Stimulated activated CD4-positive, alpha-beta T cell treated with anti-CD3 and anti-CD28 coated beads, Interleukin-2, amount 100 ng/mL, for 4 hours (primary cell): ENCODE results near the gene RAB36.

Source experiments
- DNase-seq: peaks from one replicate; pipeline ENCODE4 v3.0.0-alpha.2; 2020; ENCODE audit warnings: low read depth

RAB36 gene

DNA sequence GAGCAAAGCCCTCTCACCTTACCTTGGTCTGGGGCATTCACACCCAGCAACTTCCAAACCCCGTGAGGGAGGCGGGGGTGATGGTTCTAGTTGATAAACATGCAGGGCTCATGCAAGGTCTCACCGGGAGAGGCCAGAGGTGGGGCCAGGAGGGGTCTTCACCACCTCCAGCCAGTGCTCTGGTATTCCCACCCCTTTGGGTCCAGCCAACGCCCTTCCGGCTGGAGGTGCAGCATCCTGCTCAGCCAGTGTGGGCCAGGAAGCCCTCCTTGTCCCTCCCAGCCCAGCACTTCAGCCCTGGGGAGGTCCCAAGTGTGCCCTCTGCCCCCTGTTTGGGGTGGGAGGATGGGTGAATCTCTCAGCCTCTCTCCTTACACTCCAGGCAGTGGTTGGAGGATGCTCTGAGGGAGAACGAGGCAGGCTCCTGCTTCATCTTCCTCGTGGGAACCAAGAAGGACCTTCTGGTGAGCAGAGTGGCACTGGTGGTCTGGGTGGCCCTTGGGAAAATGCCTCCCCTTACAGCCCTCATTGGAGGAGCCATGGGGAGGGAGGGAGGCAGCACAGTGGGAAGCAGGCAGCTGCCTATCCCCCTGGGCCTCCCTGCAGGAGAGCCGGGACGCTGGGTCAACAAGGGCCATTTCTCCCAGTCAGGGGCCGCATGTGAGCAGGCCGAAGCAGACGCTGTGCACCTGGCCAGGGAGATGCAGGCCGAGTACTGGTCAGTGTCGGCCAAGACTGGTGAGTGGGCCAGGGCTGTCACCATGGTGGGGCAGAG is 13.4 kb downstream of the RAB36 start:
- DNase-seq, result no peak

DNA sequence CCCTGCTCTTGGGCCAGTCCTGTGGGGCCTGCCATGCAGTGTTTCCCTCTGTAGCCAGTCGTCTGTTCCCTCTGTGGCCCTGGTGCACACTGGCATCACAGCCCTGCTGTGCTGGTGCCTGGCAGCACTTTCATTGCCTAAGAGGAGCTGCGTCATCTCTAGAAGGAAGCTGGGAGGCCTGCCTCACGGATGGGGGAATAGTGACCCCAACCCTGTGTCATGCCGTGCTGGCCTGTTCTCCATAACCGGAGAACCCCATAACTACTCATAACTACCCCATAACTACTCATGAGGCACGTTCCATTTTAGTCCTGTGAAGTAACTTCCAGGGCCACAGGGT is 14.0 kb downstream of the RAB36 start:
- no peak for DNase-seq

DNA sequence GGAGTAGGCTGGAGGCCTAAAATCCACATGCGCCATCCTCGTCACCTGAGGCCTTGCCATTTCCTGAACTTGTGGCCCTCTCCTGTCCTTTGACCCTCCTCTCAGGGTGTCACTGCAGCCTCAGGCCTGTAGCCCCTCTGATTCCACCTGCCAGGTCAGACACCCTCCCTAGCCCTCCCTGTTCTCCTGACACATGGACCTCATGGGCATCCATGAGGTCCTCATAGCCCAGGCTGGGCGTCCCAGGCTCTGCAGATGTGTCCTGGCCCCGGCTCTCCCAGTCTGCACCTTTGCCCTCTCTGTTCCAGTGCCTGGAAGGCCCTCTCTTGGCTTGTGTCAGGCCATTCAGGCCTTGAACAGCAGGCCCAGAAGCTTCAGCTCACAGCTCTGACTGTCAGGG is 15.8 kb downstream of the RAB36 start:
- DNase-seq, result no peak

DNA sequence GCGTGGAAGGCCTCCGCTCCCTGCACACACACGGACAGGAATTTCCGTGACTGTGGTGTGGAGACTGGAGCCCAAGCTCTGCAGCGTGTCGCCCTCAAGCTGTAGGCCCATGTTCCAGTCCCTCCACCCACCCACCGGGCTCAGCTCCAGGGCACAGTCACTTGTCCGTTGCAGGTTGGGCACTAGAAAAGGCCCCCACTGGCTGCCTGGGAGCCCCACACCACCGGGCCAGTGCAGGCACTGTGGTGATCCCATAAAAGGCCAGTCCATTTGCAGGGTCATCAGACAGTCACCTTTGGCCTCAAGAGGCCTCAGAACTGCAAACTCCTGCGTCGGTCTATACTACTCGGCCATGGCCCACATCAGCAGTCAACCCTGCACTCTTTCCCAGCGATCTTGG is 16.3 kb downstream of the RAB36 start:
- no peak for DNase-seq

DNA sequence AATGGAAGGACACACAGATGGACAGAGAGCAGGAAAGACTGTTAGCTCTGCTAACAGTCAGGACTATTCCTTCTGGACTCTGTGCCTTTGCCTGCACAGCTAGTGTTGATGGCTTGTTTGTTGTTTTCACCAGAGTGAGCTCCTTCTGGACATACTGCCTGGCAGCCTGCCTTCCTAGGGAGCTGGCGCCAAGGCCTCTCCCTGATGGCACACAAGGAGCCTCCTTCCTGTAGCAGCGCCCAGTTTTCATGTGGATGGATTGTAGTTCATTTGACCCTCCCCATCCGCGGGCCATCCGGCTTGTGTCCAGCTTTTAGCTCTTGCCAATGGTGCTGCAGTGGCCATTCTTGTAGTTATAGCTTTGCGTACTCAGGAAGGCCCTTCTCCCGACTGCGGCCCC is 18.4 kb downstream of the RAB36 start:
- DNase-seq, result no peak

DNA sequence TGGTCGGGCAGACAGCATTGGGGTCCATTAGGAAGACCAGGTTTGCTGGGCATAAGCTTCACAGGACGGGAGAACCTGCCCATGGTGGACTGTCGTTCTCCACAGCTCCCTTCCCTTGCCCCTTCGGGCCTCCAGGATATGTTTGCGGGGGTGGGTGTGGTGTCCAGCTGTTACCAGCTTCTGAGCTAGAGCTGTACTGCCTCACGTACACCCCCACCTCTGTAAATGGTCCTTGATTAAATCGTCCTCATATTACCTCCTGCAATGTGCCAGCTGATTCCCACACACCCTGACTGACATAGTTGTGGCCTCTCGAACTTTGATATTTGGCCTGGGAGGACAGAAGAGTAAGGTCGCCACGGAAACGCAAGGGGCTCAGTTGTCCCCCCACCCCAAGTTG is 18.8 kb downstream of the RAB36 start:
- no peak for DNase-seq

DNA sequence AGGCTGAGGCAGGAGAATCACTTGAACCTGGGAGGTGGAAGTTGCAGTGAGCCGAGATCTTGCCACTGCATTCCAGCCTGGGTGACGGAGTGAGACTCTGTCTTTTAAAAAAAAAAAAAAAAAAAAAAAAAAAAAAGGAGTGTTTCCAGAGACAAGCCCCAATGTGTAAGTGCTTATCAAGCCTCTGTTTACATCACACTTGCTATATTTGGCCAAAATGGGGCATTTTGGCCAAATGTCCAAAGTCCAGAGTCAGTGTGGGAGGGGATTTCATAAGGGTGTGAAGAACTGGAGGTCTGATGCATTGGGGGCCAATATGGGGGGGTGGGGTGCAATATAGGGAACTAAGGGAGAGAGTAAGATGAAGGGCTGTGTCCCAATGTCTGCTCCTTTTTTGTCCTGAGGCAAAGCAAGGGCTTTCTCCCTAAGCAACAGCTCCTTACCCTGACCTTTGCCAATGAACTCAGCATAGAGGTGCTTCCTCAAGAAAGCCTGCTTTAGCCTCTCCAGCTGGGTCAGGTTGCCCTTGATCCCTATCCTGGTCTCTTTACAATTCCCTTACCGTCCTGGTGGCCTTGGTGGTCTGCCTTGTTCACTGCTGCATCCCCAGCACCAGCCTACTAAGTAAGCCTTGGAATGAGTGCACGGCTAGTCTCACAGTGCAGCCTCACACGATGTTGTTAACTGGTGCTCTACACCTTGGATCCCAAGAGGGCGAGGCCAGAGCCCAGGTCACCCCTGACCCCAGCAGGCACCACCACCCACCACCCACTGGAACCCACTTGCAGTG is 21.0 kb downstream of the RAB36 start:
- DNase-seq, result no peak

DNA sequence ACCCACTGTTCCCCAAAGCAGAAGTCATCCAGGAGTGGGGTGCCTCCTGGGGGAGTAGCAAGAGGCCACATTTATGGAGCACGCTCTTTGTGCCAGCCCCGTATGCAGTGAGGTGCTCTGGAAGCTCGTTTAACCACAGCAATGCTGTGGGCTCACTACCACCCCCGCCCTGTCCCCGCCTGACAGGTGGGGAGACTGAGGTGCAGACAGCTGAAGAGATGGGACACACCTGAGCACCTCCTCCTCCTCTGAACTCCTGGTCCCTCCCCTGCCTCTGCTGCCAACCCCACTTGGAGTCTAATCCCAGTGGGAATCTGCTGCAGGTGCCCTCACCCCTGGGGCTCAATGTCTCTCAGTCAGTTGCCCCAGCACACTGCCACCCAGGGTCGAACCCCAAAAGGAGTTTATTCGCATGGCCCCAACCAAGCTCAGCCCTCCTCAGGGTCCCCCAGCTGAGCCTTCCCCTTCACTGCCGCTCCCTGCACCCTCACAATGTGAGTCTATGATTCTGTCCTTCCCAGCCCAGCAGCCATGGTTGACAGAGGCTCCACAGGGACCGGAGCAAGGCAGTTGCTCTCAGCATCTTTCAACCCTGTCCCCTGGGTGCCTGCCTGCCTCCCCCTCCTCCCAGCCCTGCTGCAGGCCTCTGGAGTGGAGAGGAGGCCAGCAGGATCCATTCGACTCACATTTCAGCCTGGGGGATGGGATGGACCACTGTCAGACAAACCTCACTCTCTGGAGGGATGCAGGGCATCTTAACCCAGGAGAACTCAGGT is 21.8 kb downstream of the RAB36 start:
- no peak for DNase-seq

DNA sequence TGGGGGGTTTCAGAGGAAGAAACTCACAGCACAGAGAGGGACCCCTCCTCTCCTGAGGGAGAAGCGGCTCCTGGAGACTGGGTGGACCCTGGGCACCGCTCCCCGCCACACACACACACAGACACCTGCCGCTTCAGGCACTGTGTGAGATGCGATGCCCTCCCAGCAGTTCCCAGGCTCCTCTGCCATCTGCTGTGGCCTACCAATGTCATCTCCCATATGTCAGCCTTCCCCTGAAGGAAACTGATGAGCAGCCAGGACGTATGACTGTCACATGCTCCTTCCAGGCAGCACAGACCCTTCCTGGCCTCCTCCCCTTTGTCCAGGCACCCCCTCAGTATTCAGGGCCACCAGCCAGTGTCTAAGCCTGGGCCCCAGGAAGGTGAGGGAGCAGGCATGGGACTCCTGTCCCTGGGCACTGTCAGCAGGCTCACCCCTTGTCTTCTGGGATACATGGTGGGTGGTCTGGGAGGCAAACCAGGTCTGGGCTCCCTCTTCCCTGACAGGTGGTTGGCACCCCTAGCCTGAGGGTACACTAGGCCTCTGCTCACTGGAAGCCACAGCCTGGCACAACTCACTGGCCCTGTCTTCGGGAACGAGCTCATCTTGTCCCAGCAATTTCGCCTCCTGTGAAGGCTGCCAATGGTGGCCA is 23.2 kb downstream of the RAB36 start:
- DNase-seq, result no peak

DNA sequence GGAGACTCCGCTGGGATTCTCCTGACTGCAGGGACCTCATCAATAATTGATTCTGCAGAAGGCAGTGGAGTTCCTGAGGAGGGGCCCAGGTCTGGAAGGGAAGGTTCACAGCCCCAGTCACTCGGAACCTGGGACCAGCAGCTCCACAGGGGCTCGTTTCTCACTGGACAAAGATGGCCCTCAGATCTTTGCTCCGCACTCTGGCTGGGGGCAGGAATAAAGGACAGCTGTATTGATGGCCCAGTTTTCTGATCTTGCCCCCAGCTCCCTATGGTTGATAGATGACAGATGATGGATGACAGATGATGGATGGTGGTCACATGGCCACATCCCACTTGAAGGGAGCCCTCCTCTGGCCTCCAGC is 23.7 kb downstream of the RAB36 start:
- no peak for DNase-seq

DNA sequence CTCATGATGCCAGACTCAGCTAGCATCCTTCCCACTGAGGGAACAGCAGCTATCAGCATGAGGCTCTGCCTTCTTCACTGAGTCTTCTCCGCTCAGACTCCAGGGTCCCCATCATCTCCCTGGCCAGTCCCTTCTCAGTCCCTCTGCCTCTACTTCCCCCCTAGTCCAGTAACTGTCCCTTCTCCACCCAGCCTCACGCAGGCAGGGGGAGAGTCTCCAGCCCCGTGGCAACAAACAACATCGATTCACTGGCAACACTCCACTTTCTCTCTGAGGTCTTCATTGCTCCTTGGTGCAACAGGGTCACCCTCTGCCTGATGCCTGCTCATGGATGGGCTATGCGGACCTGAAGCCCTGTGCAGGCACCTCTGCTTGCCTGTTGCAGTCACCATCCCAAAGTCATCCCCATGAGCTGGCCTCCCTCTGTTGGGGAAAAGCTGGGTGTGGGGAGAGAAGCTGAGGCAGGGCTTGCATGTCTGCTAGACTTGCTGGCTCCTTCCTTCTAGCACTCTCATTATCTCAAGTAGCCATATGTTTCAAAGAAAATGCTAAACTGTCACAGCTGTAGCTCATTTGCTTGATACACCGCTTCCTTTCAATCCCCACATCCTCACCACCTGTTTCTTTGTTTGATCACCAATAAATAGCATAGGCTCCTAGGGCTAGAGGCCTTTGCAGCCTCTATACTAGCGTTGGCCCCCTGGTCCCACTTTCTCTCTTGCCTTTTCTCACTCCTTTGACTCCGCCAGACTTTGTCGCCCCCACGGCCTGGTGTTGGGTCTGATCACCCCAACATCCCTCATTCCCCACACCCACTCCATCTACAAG is 30.8 kb downstream of the RAB36 start:
- DNase-seq, result no peak

DNA sequence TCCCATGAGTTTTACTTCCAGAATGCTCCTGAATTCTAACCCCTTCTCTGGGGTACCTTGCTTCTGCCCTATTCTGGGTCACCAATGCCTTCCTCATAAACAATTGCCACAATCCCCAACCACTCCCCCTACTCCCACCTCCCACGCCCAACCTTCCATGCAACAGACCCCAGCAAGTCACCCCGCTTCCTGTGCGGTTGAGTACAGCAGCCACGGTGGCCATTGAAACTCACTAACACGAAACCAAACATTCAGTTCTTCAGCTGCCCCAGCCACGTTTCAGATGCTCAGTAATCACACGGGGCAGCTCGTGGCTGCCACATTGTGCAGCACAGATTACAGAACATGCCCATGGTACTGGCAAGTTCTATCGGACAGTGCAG is 31.4 kb downstream of the RAB36 start:
- DNase-seq, result no peak

DNA sequence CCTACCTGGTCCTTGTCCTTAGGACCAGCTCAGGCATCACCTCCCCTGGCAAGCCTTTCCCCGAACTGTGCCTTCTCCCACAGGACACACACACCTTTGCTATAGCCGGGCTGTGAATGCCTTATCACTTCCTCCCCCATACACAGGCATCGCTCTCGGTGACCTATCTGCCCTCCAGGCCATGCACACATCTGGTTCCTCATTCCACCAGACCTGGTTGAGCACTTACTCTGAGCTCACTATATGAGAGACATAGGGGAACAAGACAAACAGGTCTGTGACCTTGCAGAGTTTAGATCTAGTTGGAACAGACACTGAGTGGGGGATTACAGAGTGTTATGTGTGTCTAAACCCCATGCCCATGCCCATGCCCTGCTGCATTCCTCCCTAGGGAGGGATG is 31.9 kb downstream of the RAB36 start:
- DNase-seq, result no peak

DNA sequence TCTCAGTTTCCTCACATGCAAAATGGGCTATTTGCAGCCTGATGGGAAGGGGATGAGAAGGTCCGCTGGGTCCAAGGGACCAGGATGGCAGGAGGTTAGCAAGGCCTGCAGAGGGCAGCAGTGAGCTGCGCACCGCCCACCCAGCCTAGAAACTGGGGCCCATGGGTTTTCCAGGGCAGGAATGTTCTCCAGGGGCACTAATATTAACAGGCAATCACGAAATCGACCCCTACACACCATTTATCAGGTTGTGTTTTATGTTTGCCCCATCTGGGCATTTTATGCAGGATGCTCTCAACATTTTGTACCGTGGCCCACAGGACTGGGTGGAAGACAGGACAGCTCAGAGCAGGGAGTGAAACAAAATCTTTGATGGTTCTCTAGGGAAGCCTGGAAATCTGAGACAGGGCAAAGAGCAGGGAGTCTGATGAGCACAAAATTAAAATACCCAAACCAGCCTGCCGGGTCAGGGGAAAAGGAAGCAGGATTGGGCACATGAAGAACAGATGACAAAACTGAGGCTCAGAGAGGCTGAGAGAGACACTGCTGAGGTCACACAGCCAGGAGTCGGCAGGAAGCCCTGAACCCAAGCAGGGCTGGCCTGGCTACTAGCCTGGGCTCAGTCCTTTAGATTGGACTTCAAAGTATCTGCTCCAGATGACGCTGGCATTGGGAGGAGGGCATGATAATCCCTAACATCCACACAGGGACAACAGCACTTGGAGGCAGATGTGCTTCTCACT is 33.4 kb downstream of the RAB36 start:
- peak; percentile 38 for DNase-seq

DNA sequence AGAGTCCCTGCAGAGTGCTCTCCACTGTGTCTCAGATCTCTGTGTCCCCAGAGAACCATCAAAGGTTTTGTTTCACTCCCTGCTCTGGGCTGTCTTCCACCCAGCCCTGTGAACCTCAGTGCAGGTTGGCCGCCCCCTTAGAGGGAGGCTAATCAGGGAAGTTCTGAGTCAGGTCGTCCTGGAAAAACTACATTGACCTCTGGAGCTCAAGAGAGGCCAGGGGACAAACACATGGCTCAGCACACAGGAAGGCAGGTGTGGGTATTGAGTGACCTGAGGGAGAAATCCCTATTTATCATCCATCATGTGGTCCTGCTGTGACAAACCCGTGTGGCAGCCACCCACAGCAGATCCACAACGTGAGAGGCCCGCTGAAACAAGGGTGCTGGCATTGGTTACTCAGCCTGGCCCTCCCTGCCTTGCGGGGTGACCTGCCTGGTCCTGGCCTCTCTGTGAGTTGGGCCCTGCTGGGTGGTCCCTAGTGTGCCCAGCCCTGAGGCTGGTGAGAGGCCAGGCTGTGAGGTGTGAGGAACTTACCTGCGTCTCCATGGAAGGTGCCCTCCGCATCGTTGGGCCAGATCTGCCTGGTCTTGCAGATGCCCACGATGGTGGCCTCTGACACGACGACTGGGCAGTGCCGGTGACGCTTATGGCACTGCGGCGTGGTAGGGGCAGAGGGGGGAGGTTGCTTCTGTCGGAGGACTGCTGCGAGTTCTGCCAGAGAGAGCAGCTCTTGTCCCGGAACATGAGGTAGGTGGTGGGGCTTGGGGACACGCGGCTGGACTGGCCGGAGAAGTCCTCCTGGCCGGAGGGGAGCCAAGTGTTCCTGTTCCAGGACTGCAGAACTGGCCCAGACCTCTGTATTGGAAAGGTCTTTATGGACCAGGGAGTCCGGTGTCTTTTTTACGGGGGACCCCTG is 34.4 kb downstream of the RAB36 start:
- DNase-seq, result no peak

DNA sequence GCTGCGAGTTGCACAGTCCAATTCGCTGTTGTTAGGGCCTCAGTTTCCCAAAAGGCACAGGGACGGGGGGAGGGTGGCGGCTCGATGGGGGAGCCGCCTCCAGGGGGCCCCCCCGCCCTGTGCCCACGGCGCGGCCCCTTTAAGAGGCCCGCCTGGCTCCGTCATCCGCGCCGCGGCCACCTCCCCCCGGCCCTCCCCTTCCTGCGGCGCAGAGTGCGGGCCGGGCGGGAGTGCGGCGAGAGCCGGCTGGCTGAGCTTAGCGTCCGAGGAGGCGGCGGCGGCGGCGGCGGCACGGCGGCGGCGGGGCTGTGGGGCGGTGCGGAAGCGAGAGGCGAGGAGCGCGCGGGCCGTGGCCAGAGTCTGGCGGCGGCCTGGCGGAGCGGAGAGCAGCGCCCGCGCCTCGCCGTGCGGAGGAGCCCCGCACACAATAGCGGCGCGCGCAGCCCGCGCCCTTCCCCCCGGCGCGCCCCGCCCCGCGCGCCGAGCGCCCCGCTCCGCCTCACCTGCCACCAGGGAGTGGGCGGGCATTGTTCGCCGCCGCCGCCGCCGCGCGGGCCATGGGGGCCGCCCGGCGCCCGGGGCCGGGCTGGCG is 35.1 kb downstream of the RAB36 start, which contains the start of gene BCR:
TSS of gene BCR (plus strand) at position 209 of the 592 bp plus-strand sequence. CDS start 452 bp downstream, outside the sequence.
- peak; percentile 54 for DNase-seq

DNA sequence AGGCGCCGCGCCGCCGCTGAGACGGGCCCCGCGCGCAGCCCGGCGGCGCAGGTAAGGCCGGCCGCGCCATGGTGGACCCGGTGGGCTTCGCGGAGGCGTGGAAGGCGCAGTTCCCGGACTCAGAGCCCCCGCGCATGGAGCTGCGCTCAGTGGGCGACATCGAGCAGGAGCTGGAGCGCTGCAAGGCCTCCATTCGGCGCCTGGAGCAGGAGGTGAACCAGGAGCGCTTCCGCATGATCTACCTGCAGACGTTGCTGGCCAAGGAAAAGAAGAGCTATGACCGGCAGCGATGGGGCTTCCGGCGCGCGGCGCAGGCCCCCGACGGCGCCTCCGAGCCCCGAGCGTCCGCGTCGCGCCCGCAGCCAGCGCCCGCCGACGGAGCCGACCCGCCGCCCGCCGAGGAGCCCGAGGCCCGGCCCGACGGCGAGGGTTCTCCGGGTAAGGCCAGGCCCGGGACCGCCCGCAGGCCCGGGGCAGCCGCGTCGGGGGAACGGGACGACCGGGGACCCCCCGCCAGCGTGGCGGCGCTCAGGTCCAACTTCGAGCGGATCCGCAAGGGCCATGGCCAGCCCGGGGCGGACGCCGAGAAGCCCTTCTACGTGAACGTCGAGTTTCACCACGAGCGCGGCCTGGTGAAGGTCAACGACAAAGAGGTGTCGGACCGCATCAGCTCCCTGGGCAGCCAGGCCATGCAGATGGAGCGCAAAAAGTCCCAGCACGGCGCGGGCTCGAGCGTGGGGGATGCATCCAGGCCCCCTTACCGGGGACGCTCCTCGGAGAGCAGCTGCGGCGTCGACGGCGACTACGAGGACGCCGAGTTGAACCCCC is 35.8 kb downstream of the RAB36 start:
- DNase-seq, result no peak

DNA sequence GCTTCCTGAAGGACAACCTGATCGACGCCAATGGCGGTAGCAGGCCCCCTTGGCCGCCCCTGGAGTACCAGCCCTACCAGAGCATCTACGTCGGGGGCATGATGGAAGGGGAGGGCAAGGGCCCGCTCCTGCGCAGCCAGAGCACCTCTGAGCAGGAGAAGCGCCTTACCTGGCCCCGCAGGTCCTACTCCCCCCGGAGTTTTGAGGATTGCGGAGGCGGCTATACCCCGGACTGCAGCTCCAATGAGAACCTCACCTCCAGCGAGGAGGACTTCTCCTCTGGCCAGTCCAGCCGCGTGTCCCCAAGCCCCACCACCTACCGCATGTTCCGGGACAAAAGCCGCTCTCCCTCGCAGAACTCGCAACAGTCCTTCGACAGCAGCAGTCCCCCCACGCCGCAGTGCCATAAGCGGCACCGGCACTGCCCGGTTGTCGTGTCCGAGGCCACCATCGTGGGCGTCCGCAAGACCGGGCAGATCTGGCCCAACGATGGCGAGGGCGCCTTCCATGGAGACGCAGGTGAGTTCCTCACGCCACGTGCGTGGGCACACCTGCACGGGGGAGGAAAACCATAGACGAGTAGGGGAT is 36.5 kb downstream of the RAB36 start:
- no peak for DNase-seq
